HCEC 1CT (cell line): ENCODE results near the gene LSAMP.

Experiments used
- DNase-seq: peaks from one replicate; pipeline ENCODE4 v3.0.0-alpha.2; 2017

Gene LSAMP

GRCh38 chr3:116281313-116282143, 163.8 kb downstream of the LSAMP start:
- no peak for DNase-seq

GRCh38 chr3:116280130-116280740, 165.1 kb downstream of the LSAMP start:
- no peak for DNase-seq

GRCh38 chr3:116276675-116277074, 168.6 kb downstream of the LSAMP start:
- DNase-seq = no peak

DNA sequence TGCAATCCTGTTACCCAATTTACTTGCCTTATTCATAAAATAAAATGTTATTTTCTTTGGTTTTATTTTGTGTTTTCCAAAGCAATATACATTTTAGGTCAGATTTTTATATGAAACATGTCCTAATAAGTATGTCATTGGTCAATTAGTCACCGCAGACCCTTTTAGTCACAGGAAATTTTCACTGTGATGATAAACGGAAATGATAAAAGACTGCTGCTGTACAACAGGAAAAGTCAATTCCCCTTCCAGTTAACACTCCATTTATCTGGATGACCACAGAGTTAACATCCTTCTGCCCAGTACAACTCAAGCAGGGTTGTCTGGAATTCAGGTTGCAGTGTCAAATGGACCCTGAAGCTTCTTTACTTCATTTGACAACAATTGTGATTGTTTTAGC, 175.2 kb downstream of the LSAMP start:
- no peak for DNase-seq

- no peak for DNase-seq
These were observed 178.2 kb downstream of the LSAMP start for GRCh38 chr3:116267116-116267515.

DNA sequence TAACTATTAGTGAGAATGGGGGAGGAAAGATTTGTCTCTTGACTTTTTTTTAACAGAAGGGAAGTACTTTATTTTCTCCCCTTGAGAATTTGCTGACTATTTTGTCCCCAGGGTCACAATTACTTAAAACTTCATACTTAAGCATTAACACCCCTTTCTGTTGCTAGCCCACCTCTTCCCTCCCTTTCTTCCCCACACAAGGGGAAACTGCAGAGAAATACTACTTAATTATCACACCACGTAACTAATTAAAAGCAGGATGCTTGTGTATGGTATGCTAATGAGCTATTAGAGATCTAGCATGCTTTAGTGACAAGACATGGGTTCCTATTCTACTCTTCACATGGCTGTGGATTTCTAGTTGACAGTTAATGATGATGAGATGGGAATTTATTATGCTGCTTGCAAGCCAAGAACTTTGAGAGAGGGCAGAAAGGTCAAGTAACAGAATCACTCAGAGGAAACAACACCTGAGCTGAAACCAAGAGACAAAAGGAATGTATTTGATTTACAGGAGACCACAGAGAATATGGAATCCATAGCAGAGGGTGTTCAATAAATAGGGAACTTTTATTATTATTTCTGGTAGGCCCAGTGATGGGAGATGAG, 179.2 kb downstream of the LSAMP start:
- DNase-seq = no peak

DNA sequence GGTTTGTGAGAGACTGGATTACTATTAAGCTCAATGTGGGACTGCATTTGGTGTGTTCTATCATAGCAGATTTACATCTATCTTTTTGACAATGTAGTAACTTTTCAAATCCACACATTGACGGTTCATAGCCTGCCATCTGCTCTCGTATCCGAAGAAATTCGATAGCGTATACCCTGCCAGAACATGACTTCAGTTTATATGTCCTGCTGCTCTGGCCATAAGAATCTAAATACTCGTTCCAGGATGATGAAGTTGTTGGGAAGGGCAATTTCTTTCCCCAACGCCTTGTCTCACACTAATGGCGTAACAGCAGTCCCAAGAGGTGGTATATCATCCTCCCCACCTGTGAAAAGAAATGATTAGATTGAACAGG, 180.0 kb downstream of the LSAMP start:
- no peak for DNase-seq

- DNase-seq = no peak
These were observed 180.6 kb downstream of the LSAMP start for GRCh38 chr3:116264546-116265319.

DNA sequence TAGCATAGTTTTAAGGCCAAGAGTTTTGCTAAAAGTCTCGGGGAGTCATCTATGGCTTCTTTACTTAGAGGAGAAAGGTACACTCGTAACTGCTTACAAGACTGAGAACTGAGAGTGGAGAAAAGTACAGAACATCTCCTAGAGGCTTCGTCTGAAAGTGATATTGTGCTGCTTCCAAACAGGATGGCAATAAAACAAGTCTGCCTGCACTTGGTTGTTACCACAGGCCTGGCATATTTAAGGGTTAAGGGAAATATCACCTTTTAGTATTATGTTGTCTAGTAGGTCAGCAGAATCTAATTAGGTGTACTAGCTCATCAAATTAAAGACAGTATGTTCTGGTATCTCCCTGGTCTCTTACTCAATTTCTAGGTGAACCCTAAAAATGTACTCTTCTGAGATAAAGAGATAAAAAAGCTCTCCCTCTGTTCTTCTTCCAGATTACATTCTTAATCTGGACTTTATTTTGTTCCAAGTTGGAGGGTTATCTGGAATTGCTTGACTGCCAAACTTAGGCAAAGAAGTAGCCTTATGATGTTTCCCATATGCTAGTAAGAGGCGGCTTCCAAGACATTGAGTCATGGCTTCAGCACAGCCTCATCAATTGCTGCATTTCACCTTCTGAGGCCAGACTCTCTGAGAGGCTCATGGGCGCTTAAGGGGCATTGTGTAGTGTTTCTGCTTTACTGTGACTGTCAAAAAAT, 181.3 kb downstream of the LSAMP start:
- no peak for DNase-seq

DNA sequence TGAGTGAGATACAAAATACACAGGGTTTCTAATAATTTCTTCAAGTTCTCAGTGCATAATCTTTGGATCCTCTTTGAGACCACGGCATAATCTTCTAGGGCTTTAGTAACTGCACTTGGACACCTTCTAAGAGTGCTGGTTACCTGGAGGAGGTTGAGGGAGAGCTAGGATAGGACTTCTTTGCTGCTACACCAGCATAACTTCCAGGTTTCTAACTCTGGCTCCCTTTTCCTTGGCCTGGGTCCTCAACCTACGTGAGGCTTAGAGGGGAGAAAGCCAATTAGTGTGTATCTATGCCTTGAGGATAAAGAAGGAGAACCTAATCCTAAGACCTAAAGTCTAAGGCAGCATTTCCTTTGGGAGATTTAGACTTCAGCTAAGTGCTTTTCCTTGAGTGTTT, 184.8 kb downstream of the LSAMP start:
- DNase-seq = no peak

- DNase-seq = no peak
These were observed 185.3 kb downstream of the LSAMP start for GRCh38 chr3:116259984-116260383.

DNA sequence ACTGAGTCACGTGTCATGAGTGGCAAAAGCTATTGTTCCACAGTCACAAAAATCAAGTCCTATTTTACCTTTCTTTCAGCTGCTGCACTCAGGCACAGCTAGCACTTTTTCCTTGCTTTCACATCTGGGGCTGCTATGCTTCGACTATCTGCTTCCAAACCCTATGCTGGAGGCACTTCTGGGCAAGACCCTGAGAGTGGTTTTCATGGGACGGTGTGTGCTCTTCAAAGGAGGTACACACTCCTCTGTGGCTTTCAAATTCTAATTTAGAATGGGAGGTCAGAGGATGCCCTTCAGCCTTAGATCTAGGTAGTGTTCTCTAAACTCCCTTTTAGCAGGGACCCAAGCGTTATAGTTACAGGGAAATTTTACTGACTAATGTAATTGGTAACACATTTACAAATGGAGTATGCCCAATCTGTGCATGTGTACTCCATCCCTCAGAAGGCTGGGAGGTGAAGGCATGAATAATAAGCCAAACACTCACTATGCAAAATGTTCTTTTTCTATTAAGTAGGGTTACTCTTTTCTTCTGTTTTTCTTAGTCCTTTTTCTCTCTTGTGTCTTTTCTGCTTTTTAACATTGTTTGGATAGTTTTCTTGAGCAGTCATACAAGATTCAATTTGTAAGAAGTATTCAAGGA, 188.3 kb downstream of the LSAMP start:
- no peak for DNase-seq

- DNase-seq = no peak
These were observed 190.7 kb downstream of the LSAMP start for GRCh38 chr3:116254541-116254940.

- no peak for DNase-seq
These were observed 191.8 kb downstream of the LSAMP start for GRCh38 chr3:116253511-116253910.

DNA sequence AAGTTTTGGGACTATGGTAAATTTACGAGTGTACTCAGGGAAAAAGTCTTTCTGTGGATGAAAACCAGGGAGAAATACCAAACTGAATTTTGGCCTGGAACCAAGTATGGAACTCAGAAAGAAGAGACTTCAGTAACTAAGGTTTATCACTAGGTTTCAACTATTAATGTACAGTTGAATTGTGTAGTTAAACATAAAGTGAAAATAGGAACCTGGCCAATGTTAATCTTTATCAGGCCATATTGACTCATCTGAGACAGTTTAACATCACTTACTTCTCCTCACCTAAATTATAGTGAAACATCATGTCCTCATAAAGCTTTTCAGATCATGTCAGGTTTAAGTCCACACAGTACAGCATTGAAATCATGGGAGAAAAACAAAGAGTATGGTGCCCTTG, 197.7 kb downstream of the LSAMP start:
- DNase-seq = no peak

GRCh38 chr3:116246406-116246980, 198.8 kb downstream of the LSAMP start:
- no peak for DNase-seq

DNA sequence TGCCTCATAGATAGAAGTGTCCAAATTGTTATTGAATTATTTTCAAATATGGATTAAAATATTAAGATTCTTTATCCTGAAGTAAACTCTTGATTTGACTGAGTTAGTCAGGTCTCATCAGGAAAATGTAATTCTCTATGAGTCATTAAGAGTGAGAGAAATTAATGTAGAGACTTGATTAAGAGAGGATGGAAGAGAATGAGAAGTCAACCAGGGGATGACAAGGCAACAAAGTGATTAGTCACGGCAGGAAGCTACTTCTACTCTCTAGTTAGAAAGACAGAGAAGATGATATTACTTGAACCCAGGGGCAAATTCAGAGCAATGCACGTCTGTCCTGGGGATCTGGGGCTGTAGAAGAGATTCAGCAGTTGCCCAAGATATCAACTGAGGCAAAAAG, 202.5 kb downstream of the LSAMP start:
- no peak for DNase-seq

GRCh38 chr3:116241677-116242076, 203.6 kb downstream of the LSAMP start:
- DNase-seq = no peak

DNA sequence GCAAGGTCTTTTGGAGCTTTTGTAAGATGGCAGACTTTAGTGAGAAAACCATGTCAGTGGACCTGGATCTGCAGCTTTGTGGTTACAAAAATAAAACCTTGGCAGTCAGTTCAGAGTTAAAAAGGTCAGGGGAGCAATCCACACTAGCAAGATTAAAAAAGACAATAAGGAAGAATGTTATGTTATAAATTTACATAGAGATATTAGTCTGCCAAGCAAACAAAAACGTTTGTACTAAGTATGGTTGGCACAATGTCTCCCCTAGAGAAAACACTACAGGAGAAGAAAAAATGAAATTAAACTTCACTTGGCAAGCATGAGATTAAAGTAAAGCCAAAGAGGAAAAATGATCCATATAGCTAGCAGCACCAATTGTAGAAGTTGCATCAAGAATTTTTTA, 205.0 kb downstream of the LSAMP start:
- DNase-seq = no peak

- DNase-seq = no peak
These were observed 206.3 kb downstream of the LSAMP start for GRCh38 chr3:116238846-116239565.

DNA sequence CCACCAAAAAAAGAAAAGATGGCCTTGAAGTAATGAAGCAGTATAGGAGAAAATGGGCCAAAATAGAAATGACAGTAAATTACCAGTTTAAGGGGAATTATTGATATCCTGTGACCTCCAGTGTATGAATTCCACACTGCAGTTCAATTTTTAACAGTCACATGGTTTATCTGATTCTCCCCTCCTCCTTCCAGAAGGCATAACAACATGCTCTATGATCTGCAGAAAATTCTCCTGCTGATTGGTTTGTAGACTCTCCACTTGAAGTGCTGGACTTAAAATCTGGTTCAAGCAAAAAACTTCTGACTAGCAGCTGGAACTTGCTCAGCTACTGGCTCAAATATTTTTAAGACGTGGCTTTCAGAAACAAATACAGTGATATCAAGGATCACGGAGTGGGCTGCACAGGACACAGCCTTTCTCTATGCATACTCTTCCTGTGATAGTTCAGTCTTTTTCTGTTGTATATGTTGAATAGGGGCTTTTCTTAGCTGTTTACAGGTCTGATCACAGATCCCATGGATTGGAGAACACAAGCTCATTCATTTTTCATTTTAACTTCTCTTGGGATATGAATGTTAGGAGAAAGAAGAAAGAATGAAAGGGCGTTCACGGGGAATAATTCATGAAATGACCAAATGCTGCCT, 211.5 kb downstream of the LSAMP start:
- no peak for DNase-seq
